Osteocyte (in vitro differentiated cells): Measurements from ENCODE around the gene KCTD4. TPM values are rescaled to one million over a fixed set of nuclear protein-coding genes. Genes with fewer than 3 reads are reported as not detected.

ENCODE experiments used
- DNase-seq: peaks from one replicate; pipeline ENCODE4 v3.0.0; 2021; ENCODE audit warnings: mixed read lengths; ENCODE audit not compliant: unreplicated experiment; ENCODE audit errors: extremely low spot score
- H3K27ac Mint-ChIP-seq: one replicate; pipeline ENCODE4 v1.8.0; 2021; ENCODE audit warnings: mild to moderate bottlenecking, mixed read lengths; ENCODE audit not compliant: unreplicated experiment
- H3K27me3 Mint-ChIP-seq: one replicate; pipeline ENCODE4 v1.8.0; 2021; ENCODE audit warnings: mixed read lengths; ENCODE audit not compliant: unreplicated experiment
- H3K36me3 Mint-ChIP-seq: one replicate; pipeline ENCODE4 v1.8.0; 2021; ENCODE audit warnings: mixed read lengths; ENCODE audit not compliant: unreplicated experiment
- H3K4me1 Mint-ChIP-seq: one replicate; pipeline ENCODE4 v1.8.0; 2021; ENCODE audit warnings: mixed read lengths; ENCODE audit not compliant: unreplicated experiment
- H3K4me3 Mint-ChIP-seq: one replicate; pipeline ENCODE4 v1.8.0; 2021; ENCODE audit warnings: mild to moderate bottlenecking, moderate library complexity, mixed read lengths; ENCODE audit not compliant: unreplicated experiment
- H3K9me3 Mint-ChIP-seq: one replicate; pipeline ENCODE4 v1.8.0; 2021; ENCODE audit warnings: mixed read lengths; ENCODE audit not compliant: unreplicated experiment
- CTCF ChIP-seq: fragments of 200-600 bp; sonication (generic); IDR thresholded peaks from 2 replicates; pipeline ENCODE4 v1.5.0; 2021; ENCODE audit warnings: antibody characterized with exemption, mild to moderate bottlenecking, moderate library complexity
- total RNA-seq: library from RNA; stranded (reverse); gene quantifications from 2 replicates; pipeline ENCODE4 v1.2.1, GENCODE V29; 2021

Gene KCTD4
- total RNA-seq, 1 donor from 2014 or later = not detected

- Mint-ChIP-seq H3K27ac (peak overlapping the region; percentile 85), H3K9me3 (no peaks in the 10 kb centered on the region), H3K36me3 (peaks cover 20% of the 10 kb centered on the region), H3K4me1 (peaks cover 36% of the 10 kb centered on the region), H3K4me3 (no peak overlapping the region), H3K27me3 (no peaks in the 10 kb centered on the region)
- TF ChIP-seq CTCF = no peak
- no peak for DNase-seq
Measured at GRCh38 chr13:45207319-45207718, 6.5 kb upstream of the KCTD4 start.

DNA sequence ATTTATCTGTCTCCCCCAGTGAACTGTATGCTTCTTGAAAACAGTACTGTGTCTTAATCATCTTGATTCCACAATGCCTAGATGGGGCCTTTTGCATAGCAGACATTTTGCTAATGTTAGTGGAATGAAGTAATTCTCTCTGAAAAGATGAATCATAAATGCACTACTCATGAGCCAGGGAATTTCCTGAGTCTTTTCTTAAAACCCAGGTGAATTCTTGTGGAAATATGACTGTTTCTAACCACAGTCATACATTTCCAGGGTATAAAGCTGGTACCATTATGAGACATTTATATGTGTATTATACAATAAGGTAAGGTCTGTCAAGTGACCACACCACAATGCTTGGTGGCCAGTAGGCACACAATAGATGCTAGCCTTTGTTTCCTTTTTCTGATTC, 5.5 kb upstream of the KCTD4 start:
- peak overlapping the region; percentile 85 for H3K27ac Mint-ChIP-seq

GRCh38 chr13:45205124-45205523, 4.3 kb upstream of the KCTD4 start:
- Mint-ChIP-seq H3K36me3 (peaks cover 14% of the 10 kb centered on the region), H3K4me1 (peaks cover 36% of the 10 kb centered on the region), H3K27ac (peak overlapping the region; percentile 23), H3K27me3 (no peaks in the 10 kb centered on the region), H3K4me3 (no peak overlapping the region), H3K9me3 (no peaks in the 10 kb centered on the region)
- TF ChIP-seq CTCF = no peak
- DNase-seq = no peak

More for the DNA sequence above, 5.5 kb upstream of the KCTD4 start:
- Mint-ChIP-seq H3K36me3 (peaks cover 20% of the 10 kb centered on the region), H3K4me3 (no peak overlapping the region), H3K4me1 (peaks cover 36% of the 10 kb centered on the region), H3K9me3 (no peaks in the 10 kb centered on the region), H3K27me3 (no peaks in the 10 kb centered on the region)
- DNase-seq = no peak
- no peak for TF ChIP-seq CTCF

DNA sequence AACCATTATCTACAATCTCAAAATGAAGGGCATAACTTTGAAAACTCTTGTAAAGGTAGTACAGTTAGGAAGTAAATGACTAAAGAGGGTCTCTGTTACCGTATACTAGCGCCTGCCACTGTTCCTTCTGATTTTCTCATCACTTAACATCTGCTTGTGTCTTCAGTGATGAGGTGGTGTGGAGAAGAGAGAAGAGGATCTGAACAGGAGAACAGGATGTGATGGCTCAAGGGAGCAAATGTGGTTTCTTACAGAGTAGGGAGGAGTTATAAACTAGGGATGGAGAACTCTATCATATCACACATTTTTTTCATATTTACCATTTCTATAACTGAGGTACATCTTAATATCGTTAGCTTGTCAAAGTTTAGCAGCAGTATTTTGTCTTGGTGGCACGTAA, 1.1 kb downstream of the KCTD4 start:
- Mint-ChIP-seq H3K4me1 (peaks cover 26% of the 10 kb centered on the region), H3K4me3 (no peak overlapping the region), H3K9me3 (no peaks in the 10 kb centered on the region), H3K36me3 (no peaks in the 10 kb centered on the region), H3K27me3 (no peaks in the 10 kb centered on the region), H3K27ac (no peak overlapping the region)
- no peak for TF ChIP-seq CTCF
- DNase-seq = no peak

DNA sequence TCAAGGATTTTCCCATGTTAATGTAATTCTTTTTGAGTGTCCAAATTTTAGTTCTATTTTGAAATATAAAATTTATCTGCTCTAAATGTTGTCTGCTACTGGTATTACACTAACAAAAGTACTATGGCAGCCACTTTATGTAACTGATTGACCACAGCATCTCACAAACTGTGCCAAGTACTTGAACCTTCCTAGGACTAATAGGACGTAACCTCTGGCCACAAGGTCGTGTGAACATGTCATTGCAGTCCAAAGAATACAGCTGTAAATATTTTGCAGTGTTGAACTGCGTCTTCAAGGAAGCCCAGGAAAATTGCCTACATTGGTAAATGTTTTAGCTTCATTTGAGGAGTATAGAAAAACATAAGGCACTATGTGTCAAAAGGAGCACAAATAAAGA, 1.9 kb downstream of the KCTD4 start:
- no peak for TF ChIP-seq CTCF
- Mint-ChIP-seq H3K4me3 (no peak overlapping the region), H3K36me3 (no peaks in the 10 kb centered on the region), H3K27me3 (no peaks in the 10 kb centered on the region), H3K9me3 (no peaks in the 10 kb centered on the region), H3K27ac (no peak overlapping the region), H3K4me1 (peaks cover 26% of the 10 kb centered on the region)
- DNase-seq = no peak
